Tibial artery (tissue), 4 donors: Measurements from ENCODE around the gene CDCA7.

Experiments
- DNase-seq, 2 donors: peaks; one replicate each; pipeline ENCODE4 v3.0.0-alpha.2; 2019
- H3K27ac ChIP-seq, 2 donors: fragments of 200-600 bp; sonication (generic) in 1 of 2; 1 replicate in 1 of 2; 2 replicates in 1 of 2; pipeline ENCODE4 v1.5.1; 2018 to 2019; ENCODE audit warnings: mild to moderate bottlenecking in 1 of 2
- H3K27me3 ChIP-seq, 2 donors: fragments of 200-600 bp; sonication (generic) in 1 of 2; one replicate each; pipeline versions ENCODE4 v1.5.1 to v1.6.0; 2016 to 2019
- H3K36me3 ChIP-seq, 3 donors: fragments of 200-600 bp; sonication (generic) in 2 of 3; one replicate each; pipeline ENCODE4 v1.5.1; 2016 to 2019; ENCODE audit warnings: mild to moderate bottlenecking in 2 of 3
- H3K4me1 ChIP-seq, 4 donors: fragments of 200-600 bp; sonication (generic) in 2 of 4; 1 replicate in 3 of 4; 2 replicates in 1 of 4; pipeline ENCODE4 v1.5.1; 2016 to 2019
- H3K4me3 ChIP-seq, 2 donors: fragments of 200-600 bp; sonication (generic) in 1 of 2; 1 replicate in 1 of 2; 2 replicates in 1 of 2; pipeline ENCODE4 v1.5.1; 2018 to 2019; ENCODE audit warnings: mild to moderate bottlenecking in 2 of 2
- H3K9me3 ChIP-seq, 3 donors: fragments of 200-600 bp; sonication (generic) in 1 of 3; one replicate each; pipeline ENCODE4 v1.5.1; 2016 to 2019
- intact Hi-C: fragments of 100-400 bp; cut with DNase I; formaldehyde crosslinking; loops from one replicate; pipeline ENCODE4 v1.15.0; 2023; ENCODE audit warnings: low total_unique reads
- TF ChIP-seq, protein P1 (sequence below), 2 experiments: fragments of 200-600 bp in 1 of 2; fragments of 450-650 bp in 1 of 2; IDR thresholded peaks; one replicate each; pipeline ENCODE4 v1.5.1; 2017 to 2019; ENCODE audit warnings: antibody characterized with exemption in 2 of 2, mild to moderate bottlenecking in 1 of 2, moderate library complexity in 1 of 2

Gene CDCA7

DNA sequence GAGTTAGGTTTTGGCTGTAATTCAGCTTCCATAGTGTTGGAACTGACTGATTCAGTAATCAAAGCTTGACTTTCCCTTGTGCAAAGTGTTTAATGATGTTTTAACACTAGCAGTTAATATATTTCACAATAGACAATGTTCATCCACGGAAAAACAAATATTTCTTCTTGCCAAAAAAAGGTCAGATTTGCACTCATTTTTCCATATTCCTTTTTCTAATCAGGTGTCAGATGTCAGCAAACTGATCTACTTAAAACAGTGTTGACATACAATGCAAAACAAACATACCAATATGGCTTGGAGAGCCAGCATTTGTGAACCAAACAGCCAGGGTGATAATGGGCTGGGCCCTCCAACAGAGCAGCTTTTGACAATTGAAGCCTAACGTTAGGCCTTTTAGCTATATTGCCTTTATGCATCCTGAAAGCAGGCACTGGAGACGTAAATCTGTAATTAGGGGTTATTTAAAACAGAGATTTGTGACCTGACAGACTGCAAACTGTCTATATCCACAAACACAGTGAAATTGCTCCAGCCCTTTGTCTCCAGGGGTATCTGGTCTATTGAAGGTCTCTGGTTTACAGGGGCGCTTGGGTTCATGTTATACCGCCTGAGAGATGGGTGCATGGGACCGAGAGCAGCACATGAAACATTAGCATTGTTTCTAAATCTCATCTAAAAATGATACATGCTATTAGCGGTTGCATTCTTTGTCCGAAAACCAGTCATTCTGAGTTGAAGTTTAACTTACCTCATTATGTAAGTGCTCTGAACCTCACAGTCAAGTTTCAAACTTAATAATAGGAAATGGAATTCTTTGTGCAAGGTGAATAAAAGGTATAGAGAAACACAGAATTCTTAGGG lies 7.1 kb upstream of the CDCA7 start:
- Histone ChIP-seq H3K27me3 (peaks cover 0 to 5% of the 10 kb centered on the region in 2 donors), H3K9me3 (peaks cover 3 to 9% (median 6%) of the 10 kb centered on the region in 3 donors), H3K27ac (no peak overlapping the region), H3K4me1 (no peaks in the 10 kb centered on the region), H3K4me3 (no peak overlapping the region), H3K36me3 (no peaks in the 10 kb centered on the region)
- TF ChIP-seq, protein P1, sequence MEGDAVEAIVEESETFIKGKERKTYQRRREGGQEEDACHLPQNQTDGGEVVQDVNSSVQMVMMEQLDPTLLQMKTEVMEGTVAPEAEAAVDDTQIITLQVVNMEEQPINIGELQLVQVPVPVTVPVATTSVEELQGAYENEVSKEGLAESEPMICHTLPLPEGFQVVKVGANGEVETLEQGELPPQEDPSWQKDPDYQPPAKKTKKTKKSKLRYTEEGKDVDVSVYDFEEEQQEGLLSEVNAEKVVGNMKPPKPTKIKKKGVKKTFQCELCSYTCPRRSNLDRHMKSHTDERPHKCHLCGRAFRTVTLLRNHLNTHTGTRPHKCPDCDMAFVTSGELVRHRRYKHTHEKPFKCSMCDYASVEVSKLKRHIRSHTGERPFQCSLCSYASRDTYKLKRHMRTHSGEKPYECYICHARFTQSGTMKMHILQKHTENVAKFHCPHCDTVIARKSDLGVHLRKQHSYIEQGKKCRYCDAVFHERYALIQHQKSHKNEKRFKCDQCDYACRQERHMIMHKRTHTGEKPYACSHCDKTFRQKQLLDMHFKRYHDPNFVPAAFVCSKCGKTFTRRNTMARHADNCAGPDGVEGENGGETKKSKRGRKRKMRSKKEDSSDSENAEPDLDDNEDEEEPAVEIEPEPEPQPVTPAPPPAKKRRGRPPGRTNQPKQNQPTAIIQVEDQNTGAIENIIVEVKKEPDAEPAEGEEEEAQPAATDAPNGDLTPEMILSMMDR (IDR thresholded peaks at IDR 0.05): no peak
- DNase-seq: no peak
- intact Hi-C loops: no loop called here

DNA sequence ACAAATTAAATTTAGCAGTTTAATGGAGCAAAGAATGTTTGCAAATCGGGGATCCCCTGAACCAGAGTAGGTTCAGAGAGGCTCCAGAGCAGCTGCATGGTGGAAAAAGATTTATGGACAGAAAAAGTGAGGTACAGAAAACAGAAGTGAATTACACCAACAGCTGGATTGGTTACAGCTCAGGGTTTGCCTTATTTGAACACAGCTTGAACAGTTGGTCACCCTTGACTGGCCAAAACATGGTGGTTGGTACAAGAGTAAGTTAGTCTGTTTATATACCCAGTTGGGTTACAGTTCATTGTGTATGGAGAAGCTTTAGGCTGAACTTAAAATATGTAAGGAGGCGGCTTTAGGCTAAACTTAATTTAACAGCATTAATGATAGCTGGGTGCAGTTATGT lies 5.4 kb upstream of the CDCA7 start:
- Histone ChIP-seq H3K36me3 (no peaks in the 10 kb centered on the region), H3K4me3 (no peak overlapping the region), H3K9me3 (peaks cover 3 to 9% (median 6%) of the 10 kb centered on the region in 3 donors), H3K4me1 (peaks cover 0 to 5% (median 5%) of the 10 kb centered on the region in 4 donors), H3K27me3 (peaks cover 0 to 21% of the 10 kb centered on the region in 2 donors), H3K27ac (no peak overlapping the region)
- TF ChIP-seq, protein P1 (IDR thresholded peaks at IDR 0.05): no peak
- intact Hi-C loops: no loop called here
- DNase-seq: no peak

DNA sequence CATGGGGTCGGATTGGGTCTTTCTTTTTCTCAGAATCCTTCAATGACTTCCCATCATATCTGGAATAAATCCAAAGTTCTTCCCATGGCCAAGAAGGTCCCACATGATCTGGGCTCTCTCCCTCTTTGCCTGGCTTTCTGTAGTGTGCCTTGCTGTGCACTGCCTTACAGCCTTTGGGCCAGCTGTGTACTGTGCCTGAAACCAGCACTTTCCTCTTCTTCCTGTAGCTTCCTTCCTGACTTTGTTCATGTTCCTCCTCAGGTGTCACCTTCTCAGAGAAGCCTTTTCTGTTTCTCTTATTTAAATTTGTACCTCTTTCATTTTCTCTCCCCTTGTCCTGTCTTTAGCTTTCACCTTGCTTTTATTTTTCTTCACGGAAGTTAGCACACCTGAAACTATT lies 4.3 kb upstream of the CDCA7 start:
- Histone ChIP-seq H3K4me3 (no peak overlapping the region), H3K27ac (no peak overlapping the region), H3K9me3 (peaks cover 3 to 9% (median 6%) of the 10 kb centered on the region in 3 donors), H3K27me3 (peaks cover 0 to 28% of the 10 kb centered on the region in 2 donors), H3K36me3 (no peaks in the 10 kb centered on the region), H3K4me1 (peaks cover 0 to 16% (median 13%) of the 10 kb centered on the region in 4 donors)
- intact Hi-C loops: no loop called here
- TF ChIP-seq, protein P1 (IDR thresholded peaks at IDR 0.05): no peak
- no peak for DNase-seq

DNA sequence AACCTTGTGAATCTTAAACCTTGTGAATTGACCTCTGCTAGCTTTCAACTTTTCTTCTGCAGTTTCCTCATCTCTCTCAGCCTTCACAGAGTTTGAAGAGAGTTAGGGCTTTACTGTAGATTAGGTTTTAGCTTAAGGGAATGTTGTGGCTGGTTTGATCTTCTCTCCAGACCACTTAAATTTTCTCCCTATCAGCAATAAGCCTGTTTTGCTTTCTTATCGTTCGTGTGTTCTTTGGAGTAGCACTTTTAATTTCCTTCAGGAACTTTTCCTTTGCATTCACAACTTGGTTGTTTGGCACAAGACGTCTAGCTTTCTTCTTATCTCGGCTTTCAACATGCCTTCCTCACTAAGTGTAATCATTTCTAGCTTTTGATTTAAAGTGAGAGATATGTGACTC lies 2.8 kb upstream of the CDCA7 start:
- intact Hi-C loops: no loop called here
- Histone ChIP-seq H3K4me3 (no peak overlapping the region), H3K9me3 (no peaks in the 10 kb centered on the region), H3K4me1 (peaks cover 0 to 21% (median 17%) of the 10 kb centered on the region in 4 donors), H3K36me3 (no peaks in the 10 kb centered on the region), H3K27me3 (peaks cover 0 to 40% of the 10 kb centered on the region in 2 donors), H3K27ac (no peak overlapping the region)
- no peak for DNase-seq
- TF ChIP-seq, protein P1 (IDR thresholded peaks at IDR 0.05): no peak

DNA sequence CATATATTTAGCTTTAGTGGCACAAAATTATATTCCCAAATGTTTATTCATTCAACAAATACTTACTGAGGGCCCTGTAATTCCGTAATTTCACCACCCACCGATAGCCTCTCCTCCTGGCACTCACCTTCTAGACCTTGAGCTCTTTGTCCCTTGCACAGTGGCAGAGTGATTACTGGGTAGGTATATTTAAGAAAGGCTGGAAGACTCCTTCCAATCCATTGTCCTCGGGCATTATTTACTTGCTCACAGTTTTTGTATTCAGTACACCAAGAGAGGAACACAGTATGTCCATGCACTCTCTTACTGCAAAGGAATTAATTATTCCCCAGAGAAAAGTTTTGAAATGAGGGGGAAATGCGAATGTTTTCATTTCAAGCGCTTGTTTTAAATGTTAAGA lies 1.1 kb upstream of the CDCA7 start:
- intact Hi-C loops: no loop called here
- Histone ChIP-seq H3K27ac (no peak overlapping the region), H3K4me1 (peaks cover 0 to 21% (median 17%) of the 10 kb centered on the region in 4 donors), H3K9me3 (no peaks in the 10 kb centered on the region), H3K4me3 (no peak overlapping the region), H3K36me3 (no peaks in the 10 kb centered on the region), H3K27me3 (peaks cover 0 to 45% of the 10 kb centered on the region in 2 donors)
- no peak for DNase-seq
- TF ChIP-seq, protein P1 (IDR thresholded peaks at IDR 0.05): no peak
